HUDEP-2 (cell line): ENCODE measurements around the gene EPHA2.

Source experiments
- DNase-seq, 76 experiments: peaks; one replicate each; lab custom pipeline; 2025; ENCODE audit not compliant: unreplicated experiment in 76 of 76; lab: John Stamatoyannopoulos, UW

Gene EPHA2

DNA sequence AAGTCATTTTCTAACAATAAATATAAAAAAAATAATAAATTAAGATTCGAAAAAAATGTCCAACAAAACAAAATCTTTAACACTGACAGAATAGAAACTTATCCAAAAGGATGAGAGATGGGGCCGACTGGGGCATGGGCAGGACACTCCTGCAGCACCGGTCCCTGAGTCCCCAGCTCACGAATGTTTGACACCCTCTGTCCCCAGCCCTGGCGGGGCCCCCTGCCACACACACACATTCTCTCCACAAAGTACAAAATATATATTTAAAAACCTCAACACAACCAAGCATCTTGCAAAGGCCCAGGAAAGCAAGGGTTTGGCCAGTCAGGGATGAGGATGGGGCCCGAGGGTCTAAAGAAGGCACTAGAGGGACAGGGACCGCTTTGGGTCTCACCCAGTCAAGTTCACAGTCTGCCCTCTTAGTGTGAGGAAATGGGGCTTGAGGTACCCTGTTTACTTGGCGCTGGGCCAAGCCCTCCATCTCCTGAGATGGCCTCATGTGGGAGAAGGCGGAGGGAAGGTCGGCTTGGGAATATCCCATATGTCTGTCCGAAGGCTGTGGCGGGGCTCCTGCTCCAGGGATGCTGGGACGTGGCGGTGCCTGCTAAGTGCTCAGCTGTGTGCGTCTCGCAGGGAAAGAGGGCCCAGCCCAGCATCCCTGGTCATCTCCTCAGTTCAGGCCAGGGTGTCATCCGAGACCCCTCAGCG is 31.3 kb downstream of the EPHA2 start:
- no peak for DNase-seq

DNA sequence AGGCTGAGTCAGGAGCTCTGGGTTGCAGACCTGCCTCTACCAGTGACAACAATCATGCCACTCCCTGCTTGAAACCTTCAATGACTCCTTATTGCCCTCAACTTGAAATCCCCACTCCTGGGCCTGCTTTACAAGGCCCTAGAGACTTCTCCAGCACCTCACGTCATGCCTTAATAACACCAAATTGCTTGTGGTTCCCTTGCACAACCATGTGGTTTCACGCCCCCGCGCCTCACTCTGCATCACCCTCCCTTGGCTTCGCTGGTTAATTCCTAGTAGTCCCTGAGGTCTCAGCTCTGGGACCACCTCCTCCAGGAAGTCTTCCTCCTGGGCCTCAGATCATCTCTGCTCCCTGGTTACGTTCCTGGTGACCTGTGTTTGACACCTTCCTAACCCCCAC is 33.0 kb downstream of the EPHA2 start:
- DNase-seq = peak in 1 of 76 experiments; percentile 25

GRCh38 chr1:16122350-16122881 is 33.5 kb downstream of the EPHA2 start:
- DNase-seq = no peak

GRCh38 chr1:16120940-16121410 is 34.9 kb downstream of the EPHA2 start:
- no peak for DNase-seq

GRCh38 chr1:16120407-16120806 is 35.5 kb downstream of the EPHA2 start:
- DNase-seq = no peak

DNA sequence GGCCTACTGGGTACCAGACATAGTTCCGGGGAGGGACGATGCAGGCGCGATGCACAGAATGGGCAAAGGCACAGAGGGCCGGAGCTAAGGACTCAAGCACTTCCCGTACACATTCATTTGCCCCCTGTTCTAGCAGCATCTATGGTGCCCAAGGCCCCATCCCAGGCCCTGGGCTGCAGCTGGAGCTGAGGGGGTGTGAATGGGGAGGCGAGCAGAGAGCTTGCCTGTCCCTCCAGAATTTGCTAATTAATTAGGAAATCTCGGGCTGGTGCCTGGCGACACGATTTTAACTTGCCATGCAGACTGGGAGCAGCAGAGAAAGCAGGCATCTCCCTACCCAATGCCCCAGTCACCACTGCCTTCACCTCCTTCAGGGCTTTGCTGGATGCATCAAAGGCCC is 35.9 kb downstream of the EPHA2 start:
- no peak for DNase-seq

DNA sequence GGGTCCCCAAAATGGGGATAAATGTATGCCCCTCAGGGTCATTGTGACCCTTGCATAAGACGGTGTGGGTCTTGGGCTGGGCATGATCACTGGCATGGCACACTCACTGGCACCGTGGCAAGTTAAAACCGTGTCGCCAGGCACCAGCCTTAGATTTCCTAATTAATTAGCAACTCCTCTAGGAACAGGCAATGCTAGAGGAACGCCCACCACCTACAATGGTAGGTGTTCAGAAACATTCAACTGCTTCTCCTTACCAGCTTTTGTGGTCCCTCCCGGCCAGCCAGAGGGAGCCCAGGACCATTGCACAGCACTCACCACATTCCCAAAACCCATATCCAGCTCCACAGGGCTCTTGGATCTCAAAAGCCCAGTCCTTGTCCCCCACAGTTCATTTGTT is 36.4 kb downstream of the EPHA2 start:
- DNase-seq = no peak

DNA sequence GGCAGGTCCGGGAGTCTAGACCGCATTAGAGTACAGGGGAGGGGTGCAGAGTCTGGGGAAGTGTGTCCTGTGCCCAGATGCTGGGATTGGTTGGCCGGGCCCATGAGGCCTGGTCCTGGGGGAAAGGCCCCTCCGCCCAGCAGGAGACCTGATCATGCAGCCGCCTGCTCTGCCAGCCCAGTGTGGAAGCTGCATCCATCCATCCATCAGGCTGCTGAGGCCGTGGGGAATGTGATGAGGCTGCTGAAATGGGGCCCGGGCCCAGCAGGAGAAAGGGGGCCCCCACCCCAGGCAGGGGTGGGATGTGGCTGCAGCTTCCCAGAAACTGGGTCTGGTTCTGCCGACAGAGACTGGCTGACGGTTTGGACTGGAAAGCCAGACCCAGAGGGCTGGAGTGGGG is 37.2 kb downstream of the EPHA2 start:
- no peak for DNase-seq

GRCh38 chr1:16117936-16118335 is 37.9 kb downstream of the EPHA2 start:
- no peak for DNase-seq

- no peak for DNase-seq
Measured at GRCh38 chr1:16117369-16117768, 38.5 kb downstream of the EPHA2 start.

DNA sequence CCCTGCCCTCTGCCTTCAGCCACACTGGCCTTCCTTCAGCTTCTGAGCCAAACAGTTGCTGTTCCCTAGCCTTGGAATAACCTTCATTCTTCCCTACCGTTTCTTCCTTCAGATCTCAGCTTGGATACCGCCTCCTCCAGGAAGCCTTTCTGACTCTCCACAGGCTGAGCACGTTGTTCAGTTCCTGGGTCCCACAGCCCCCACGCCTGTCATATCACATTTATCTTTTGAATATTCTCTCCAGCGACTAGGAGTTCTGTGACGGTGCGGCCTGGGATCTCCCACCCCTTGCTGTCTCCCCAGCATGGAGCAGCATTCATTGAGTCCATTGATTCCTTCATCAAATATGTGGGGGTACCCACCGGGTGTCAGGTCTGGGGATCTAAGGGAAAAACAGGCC is 39.2 kb downstream of the EPHA2 start:
- no peak for DNase-seq

- DNase-seq = no peak
Measured at GRCh38 chr1:16116002-16116401, 39.9 kb downstream of the EPHA2 start.

DNA sequence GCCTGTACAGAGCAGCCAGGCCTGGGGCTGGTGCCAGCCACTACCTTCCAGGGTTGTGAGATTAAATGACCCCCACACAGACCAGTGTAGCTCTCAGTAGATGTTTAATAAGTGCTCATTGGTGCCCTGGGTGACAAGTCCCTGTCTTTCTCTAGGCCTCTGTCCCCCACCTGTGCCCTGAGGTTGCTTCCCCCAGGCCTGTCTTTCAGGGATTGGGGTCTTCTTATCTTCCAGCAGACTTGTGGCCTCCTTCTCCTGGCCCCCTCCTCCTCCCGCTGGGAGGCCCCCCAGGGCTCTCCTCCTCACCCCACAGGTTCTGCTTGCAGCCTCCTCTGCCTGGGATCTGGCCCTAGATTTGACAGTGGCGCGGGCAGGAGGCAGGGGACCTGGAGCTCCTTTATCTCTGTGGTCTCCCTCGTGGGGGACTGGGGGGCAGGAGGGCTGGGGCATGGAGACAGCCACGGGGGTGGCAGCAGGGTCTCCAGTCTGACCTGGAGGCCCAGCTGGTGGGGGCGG is 40.3 kb downstream of the EPHA2 start:
- DNase-seq = no peak

DNA sequence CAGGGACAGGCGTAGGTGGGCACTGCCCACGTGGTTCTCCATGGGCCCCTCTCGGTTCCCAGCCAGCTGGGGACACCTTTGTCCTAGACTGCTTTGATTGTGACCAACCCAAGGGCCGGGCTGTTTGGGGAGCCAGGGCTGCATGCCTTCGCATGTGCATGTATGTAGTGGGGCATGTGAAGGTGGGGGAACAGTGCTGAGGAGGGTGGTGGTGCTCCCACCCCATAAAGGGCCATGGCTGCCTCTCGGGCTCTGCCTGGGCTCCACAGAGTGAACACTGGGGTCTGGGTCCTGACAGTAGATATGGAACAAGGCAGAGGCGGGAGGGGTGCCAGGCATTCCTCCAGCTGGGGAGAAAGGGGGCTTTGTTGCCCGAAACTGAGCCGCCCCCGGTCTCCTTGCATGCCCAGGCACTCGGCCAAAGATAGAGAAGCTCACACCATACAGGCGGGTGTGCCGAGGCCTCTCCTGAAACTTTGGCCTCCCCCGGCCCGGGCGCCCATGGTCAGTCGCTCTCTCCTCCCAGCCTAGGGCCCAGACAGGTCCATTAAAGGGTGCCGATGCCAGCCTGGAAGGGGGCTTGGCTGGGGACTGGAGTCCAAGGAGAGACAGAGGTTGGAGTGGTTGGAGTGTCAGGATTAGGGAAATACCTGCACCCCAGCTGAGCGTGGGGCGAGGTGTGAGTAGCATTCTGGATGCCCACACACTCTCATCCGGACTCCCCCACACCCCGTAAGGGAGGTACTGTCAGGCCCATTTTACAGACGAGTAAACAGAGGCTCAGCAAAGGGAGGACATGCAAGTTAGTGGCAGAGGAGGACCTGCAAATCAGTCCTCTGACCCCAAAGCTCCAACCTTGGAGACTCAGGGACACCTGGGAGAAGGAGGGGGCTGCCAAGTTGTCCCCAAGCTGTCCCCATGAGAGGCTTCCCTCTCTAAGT is 41.1 kb downstream of the EPHA2 start:
- no peak for DNase-seq

GRCh38 chr1:16112596-16113555 is 43.0 kb downstream of the EPHA2 start:
- no peak for DNase-seq

GRCh38 chr1:16111771-16112595 is 43.9 kb downstream of the EPHA2 start:
- DNase-seq = no peak

DNA sequence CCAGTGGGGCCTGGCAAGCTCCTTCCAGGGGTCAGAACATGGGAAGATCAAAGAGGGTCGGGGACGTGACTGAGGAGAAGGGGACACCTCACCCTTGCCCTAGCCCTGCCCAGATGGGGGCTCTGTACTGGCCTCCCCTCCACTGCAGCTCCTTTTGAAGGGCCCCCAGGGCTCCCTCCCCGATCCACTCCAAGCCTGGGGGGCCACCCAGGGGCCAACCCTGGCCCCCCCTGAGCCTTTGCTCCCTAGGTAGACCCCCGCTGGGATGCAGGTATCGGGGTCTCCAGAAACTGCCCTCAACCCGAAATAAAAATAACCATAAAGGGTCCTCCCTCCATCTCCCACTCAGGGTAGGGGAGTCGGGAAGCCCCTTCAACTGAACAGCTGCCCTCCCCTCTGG is 45.0 kb downstream of the EPHA2 start:
- DNase-seq = no peak

DNA sequence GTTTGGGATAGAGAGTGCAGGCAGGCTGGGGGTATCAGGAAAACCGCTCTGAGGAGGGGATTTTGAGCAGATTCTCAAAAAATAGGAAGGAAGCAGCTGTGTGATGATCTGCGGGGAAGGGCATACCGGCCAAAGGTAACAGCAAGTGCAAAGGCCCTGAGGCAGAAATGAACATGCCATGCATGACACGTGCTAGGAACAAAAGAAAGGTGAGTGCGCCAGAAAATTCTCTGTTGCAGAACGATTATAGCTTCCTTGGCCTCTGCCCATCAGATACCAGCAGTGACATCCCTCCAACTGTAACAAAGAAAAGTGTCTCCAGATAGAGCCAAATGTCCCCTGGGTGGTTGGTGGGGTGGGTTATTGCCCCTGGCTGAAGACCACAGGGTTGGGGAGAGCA is 45.4 kb downstream of the EPHA2 start:
- DNase-seq = no peak

GRCh38 chr1:16109571-16109970 is 46.3 kb downstream of the EPHA2 start:
- no peak for DNase-seq
